ENCODE results near the gene TRMT1L. TPM values are rescaled to one million over a fixed set of nuclear protein-coding genes. Genes with fewer than 3 reads are reported as not detected.

Gene TRMT1L
- total RNA-seq, 1 donor from 2014 or later, result 15.0 TPM

Other genes with a start within 250 kb of the TRMT1L start
- 12.3 and 14.9 TPM in 2 replicates for gene NIBAN1, start 182.4 kb downstream of the TRMT1L start, total RNA-seq
- gene RNF2, start 111.4 kb downstream of the TRMT1L start, total RNA-seq, result 21.5 and 39.6 TPM in 2 replicates
- gene SWT1, start 214 bp upstream of the TRMT1L start, total RNA-seq, result 3.2 and 4.9 TPM in 2 replicates
- 58.6 and 84.9 TPM in 2 replicates for gene IVNS1ABP, start 160.3 kb upstream of the TRMT1L start, total RNA-seq

Data from pulmonary artery endothelial cell (primary cell).